DOHH2 (cell line): ENCODE measurements around the gene CIAO1.

Experiments
- H3F3A ChIP-seq: fragments of 200-600 bp; sonication (generic), shearing (Covaris generic); 2 replicates; pipeline ENCODE4 v1.6.0; 2016; ENCODE audit warnings: antibody characterized with exemption, mild to moderate bottlenecking; ENCODE audit not compliant: control insufficient read depth, insufficient read depth
- H3K27ac ChIP-seq: fragments of 200-600 bp; sonication (generic); 2 replicates; pipeline ENCODE4 v1.5.1; 2014; ENCODE audit warnings: low read depth, mild to moderate bottlenecking, low read length, moderate library complexity
- H3K27me3 ChIP-seq: fragments of 200-600 bp; sonication (generic); 2 replicates; pipeline ENCODE4 v1.6.1; 2014; ENCODE audit warnings: mild to moderate bottlenecking, low read length, mixed read lengths; ENCODE audit not compliant: control insufficient read depth
- H3K36me3 ChIP-seq: fragments of 200-600 bp; sonication (generic); 2 replicates; pipeline ENCODE4 v1.6.1; 2014; ENCODE audit warnings: mild to moderate bottlenecking, low read length, moderate library complexity, mixed read lengths; ENCODE audit not compliant: control insufficient read depth
- H3K4me1 ChIP-seq: fragments of 200-600 bp; sonication (generic); 2 replicates; pipeline ENCODE4 v1.6.1; 2014; ENCODE audit warnings: mild to moderate bottlenecking, low read length, mixed read lengths; ENCODE audit not compliant: control insufficient read depth
- H3K4me2 ChIP-seq: fragments of 200-600 bp; sonication (generic); 2 replicates; pipeline ENCODE4 v1.6.0; 2014; ENCODE audit warnings: mild to moderate bottlenecking, low read length, moderate library complexity
- H3K4me3 ChIP-seq: fragments of 200-600 bp; sonication (generic); 2 replicates; pipeline ENCODE4 v1.5.1; 2014; ENCODE audit warnings: mild to moderate bottlenecking, low read length, mixed read lengths
- H3K79me2 ChIP-seq: fragments of 200-600 bp; sonication (generic); 2 replicates; pipeline ENCODE4 v1.6.1; 2014; ENCODE audit warnings: mild to moderate bottlenecking, low read length, mixed read lengths; ENCODE audit not compliant: control insufficient read depth
- H3K9me2 ChIP-seq: fragments of 200-600 bp; sonication (generic); replicated peaks from 2 replicates; pipeline ENCODE4 v1.6.1; 2014; ENCODE audit warnings: mild to moderate bottlenecking, low read length, mixed read lengths; ENCODE audit not compliant: control insufficient read depth
- H3K9me3 ChIP-seq: fragments of 200-600 bp; sonication (generic); 2 replicates; pipeline ENCODE4 v1.6.1; 2014; ENCODE audit warnings: antibody characterized with exemption, low read length, mixed read lengths; ENCODE audit not compliant: control insufficient read depth, insufficient read depth
- H4K20me1 ChIP-seq: fragments of 200-600 bp; sonication (generic); 2 replicates; pipeline ENCODE4 v1.6.0; 2014; ENCODE audit warnings: low read depth, mild to moderate bottlenecking, antibody characterized with exemption, low read length, moderate library complexity; ENCODE audit not compliant: control insufficient read depth, insufficient read depth
- CTCF ChIP-seq: fragments of 200-600 bp; sonication (generic); IDR thresholded peaks from one replicate; pipeline ENCODE4 v1.5.1; 2014; ENCODE audit warnings: antibody characterized with exemption, mild to moderate bottlenecking, low read depth, low read length; ENCODE audit not compliant: poor library complexity, severe bottlenecking
- EZH2phosphoT487 ChIP-seq: fragments of 200-600 bp; sonication (generic); IDR thresholded peaks from 2 replicates; pipeline ENCODE4 v1.6.1; 2017; ENCODE audit warnings: borderline replicate concordance, mild to moderate bottlenecking, antibody characterized with exemption, low read length, moderate library complexity, mixed read lengths

CIAO1 gene

GRCh38 chr2:96319396-96319795 is 53.4 kb downstream of the CIAO1 start:
- peaks cover 20% of the 10 kb centered on the region for H3F3A ChIP-seq
- H3K4me2 ChIP-seq, result peak overlapping the region; percentile 98
- peak overlapping the region; percentile 97 for H3K4me3 ChIP-seq
- no peaks in the 10 kb centered on the region for H3K9me3 ChIP-seq
- H3K4me1 ChIP-seq, result peaks cover 73% of the 10 kb centered on the region
- no peak overlapping the region for H3K27ac ChIP-seq
- H3K79me2 ChIP-seq, result peaks cover 40% of the 10 kb centered on the region
- TF ChIP-seq EZH2phosphoT487 (no peak), CTCF (no peak)
- no peaks in the 10 kb centered on the region for H3K27me3 ChIP-seq
- no peaks in the 10 kb centered on the region for H3K9me2 ChIP-seq
- H4K20me1 ChIP-seq, result no peaks in the 10 kb centered on the region
- peaks cover 19% of the 10 kb centered on the region for H3K36me3 ChIP-seq

GRCh38 chr2:96320326-96320725 is 54.3 kb downstream of the CIAO1 start:
- TF ChIP-seq EZH2phosphoT487, result no peak
- no peak for TF ChIP-seq CTCF
- Histone ChIP-seq H3F3A (peaks cover 20% of the 10 kb centered on the region), H3K27ac (peak overlapping the region; percentile 88), H3K27me3 (no peaks in the 10 kb centered on the region), H3K4me2 (peak overlapping the region; percentile 98), H3K4me1 (peaks cover 79% of the 10 kb centered on the region), H4K20me1 (no peaks in the 10 kb centered on the region), H3K36me3 (peaks cover 18% of the 10 kb centered on the region), H3K9me2 (no peaks in the 10 kb centered on the region), H3K9me3 (no peaks in the 10 kb centered on the region), H3K4me3 (peak overlapping the region; percentile 97), H3K79me2 (peaks cover 47% of the 10 kb centered on the region)

DNA sequence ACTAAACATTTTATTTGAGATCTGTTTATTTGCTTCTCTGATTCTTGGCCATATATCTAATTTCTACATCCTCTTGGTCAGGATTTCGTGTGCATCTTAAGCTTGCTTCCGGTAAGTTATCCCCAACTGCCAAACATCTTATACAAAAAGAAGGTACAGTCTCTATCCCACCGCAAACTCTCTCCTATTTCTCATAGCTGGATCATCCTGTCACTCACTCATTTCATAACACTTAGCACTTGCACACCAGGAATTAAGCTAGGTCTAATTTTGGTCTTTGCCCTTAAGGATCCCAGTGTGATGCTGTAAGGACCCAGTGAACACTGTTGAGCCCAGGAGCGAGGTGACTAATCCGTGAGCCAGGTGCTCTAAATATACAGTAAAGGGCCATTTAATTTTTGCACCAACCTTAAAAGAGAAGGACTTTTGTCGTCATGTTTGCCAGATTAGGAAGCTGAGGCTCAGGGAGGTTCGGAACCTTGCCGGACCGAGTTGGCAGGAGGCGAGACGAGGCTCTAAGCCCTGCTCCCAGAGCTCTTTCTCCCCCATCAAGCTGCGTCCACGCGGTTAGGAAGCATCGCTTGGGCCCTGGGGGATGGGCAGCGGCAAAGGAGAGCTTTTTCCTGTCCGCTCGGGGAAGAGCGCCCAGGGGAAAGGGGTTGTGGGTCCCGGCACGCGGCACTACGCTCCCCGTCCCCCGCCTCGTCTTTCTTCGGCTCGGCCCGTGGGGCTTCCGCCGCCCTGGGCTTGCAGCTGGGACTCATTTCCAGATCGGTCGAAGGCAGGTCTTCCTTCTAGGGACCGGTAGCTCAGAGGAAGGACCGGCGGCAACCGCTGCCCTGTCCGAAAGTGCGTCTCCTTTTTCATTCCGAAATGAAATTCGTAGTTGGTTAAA is 55.0 kb downstream of the CIAO1 start:
- peaks cover 73% of the 10 kb centered on the region for H3K4me1 ChIP-seq
- no peaks in the 10 kb centered on the region for H4K20me1 ChIP-seq
- TF ChIP-seq CTCF (no peak), EZH2phosphoT487 (no peak)
- H3K79me2 ChIP-seq, result peaks cover 53% of the 10 kb centered on the region
- H3K27ac ChIP-seq, result peak overlapping the region; percentile 88
- no peaks in the 10 kb centered on the region for H3K9me3 ChIP-seq
- H3K4me2 ChIP-seq, result peak overlapping the region; percentile 98
- H3K9me2 ChIP-seq, result no peaks in the 10 kb centered on the region
- H3K4me3 ChIP-seq, result peak overlapping the region; percentile 97
- peaks cover 15% of the 10 kb centered on the region for H3K36me3 ChIP-seq
- no peaks in the 10 kb centered on the region for H3K27me3 ChIP-seq
- peaks cover 20% of the 10 kb centered on the region for H3F3A ChIP-seq
